ENCODE data around the gene SRPRA. TPM values are rescaled to one million over a fixed set of nuclear protein-coding genes. Genes with fewer than 3 reads are reported as not detected.

Gene SRPRA
- total and polyA plus RNA-seq, 10 of the 15 experiments (the other 5 are each of a cell fraction or from before 2014, with no cell fraction given): 29.6 to 131 (median 92.8) TPM

- Histone ChIP-seq H3K4me2 (ENCODE audit: control insufficient read depth, insufficient read depth) (no peak overlapping the region), H3K27me3 (replicated peaks in 1 of 2; ENCODE audit: control insufficient read depth in 2 of 2, insufficient read depth in 2 of 2, low read length in 1 of 2) (no peaks in the 10 kb centered on the region), H3K79me2 (ENCODE audit: control insufficient read depth, insufficient read depth, low read length) (peaks cover 8% of the 10 kb centered on the region), H3K4me3 (no peak overlapping the region), H2AFZ (ENCODE audit: control insufficient read depth, low read depth, low read length) (no peak overlapping the region), H3K36me3 (ENCODE audit: control insufficient read depth in 2 of 2, insufficient read depth in 2 of 2, low read length in 1 of 2) (peaks cover 29 to 59% of the 10 kb centered on the region in 2 experiments), H3K9ac (ENCODE audit: control insufficient read depth, insufficient read depth, low read length) (no peak overlapping the region), H3K27ac (ENCODE audit: control insufficient read depth, insufficient read depth) (no peak overlapping the region), H3K9me3 (replicated peaks; ENCODE audit: control insufficient read depth, insufficient read depth, low read length) (no peaks in the 10 kb centered on the region), H4K20me1 (ENCODE audit: control insufficient read depth, insufficient read depth) (no peaks in the 10 kb centered on the region; the same call in 1 of the 2 replicates), H3K4me1 (ENCODE audit: control insufficient read depth, insufficient read depth, low read length) (no peaks in the 10 kb centered on the region)
- no peak for ATAC-seq
- SMC1A ChIA-PET (ENCODE audit: uncharacterized antibody, unreplicated experiment): interaction anchor here (0.5 to 1.6 kb wide), 6 partner anchors 8 to 949 kb away, joined by 3 to 4 read pairs (median 3); partner anchors contain the start of gene TIRAP
- WGBS (ENCODE audit: insufficient coverage, insufficient replicate concordance, low lambda C conversion rate, missing lambda C conversion rate): 87% methylated on average over 6 of the region's 6 CpGs
- intact Hi-C loops (cut with micrococcal nuclease; ENCODE audit: unreplicated experiment): no loop called here
- in situ Hi-C loops (cut with MboI): no loop called here
- POLR2A ChIA-PET: interaction anchor here (1.1 kb wide), 1 partner anchor 37 kb away, joined by 7 read pairs; no protein-coding TSS in a partner anchor
- RAD21 ChIA-PET (ENCODE audit: unreplicated experiment): no interaction called here
- peak; percentile 70 for TF ChIP-seq POLR2A (IDR thresholded peaks at IDR 0.05; ENCODE audit: low read depth, low read length)
- TF ChIP-seq EP300 (IDR thresholded peaks at IDR 0.05; ENCODE audit: borderline replicate concordance in 1 of 2, control insufficient read depth in 1 of 2, low read depth in 2 of 2, low read length in 2 of 2): no peak
- no peak for FAIRE-seq
- DNase-seq (ENCODE audit: low read depth, low spot score): no peak
- BruUV-seq (replicated peaks): no TSS peak
- CTCF ChIA-PET: interaction anchor here (0.9 to 1.6 kb wide), 3 partner anchors 31 to 219 kb away, joined by 3 to 4 read pairs (median 4); no protein-coding TSS in a partner anchor
Observed at GRCh38 chr11:126262216-126262615, 6.5 kb downstream of the SRPRA start.

GRCh38 chr11:126257764-126258163 lies 10.9 kb downstream of the SRPRA start:
- ChIA-PET CTCF (interaction anchor here (0.7 kb wide), 1 partner anchor 223 kb away, joined by 3 read pairs; no protein-coding TSS in a partner anchor), SMC1A (ENCODE audit: uncharacterized antibody, unreplicated experiment) (no interaction called here), RAD21 (ENCODE audit: unreplicated experiment) (no interaction called here), POLR2A (interaction anchor here (0.5 kb wide), 1 partner anchor 530 kb away, joined by 4 read pairs; no protein-coding TSS in a partner anchor)
- no peak overlapping the region for H2AFZ ChIP-seq (ENCODE audit: control insufficient read depth, low read depth, low read length)
- DNase-seq (ENCODE audit: low read depth, low spot score) (no peak), FAIRE-seq (no peak), ATAC-seq (no peak)
- TF ChIP-seq NBN (IDR thresholded peaks at IDR 0.05) (no peak), NR2C1 (IDR thresholded peaks at IDR 0.05) (no peak), NR2C2 (IDR thresholded peaks at IDR 0.05; ENCODE audit: borderline replicate concordance, control insufficient read depth, insufficient read length, low read depth) (no peak), SUPT20H (IDR thresholded peaks at IDR 0.05; ENCODE audit: borderline replicate concordance, control insufficient read depth, low read depth, low read length) (no peak), LARP7 (IDR thresholded peaks at IDR 0.05) (no peak), NFIC (IDR thresholded peaks at IDR 0.05; ENCODE audit: low read depth, low read length) (no peak), MYC (IDR thresholded peaks at IDR 0.05; ENCODE audit: insufficient read depth, insufficient read length, insufficient replicate concordance, low read length, severe bottlenecking) (no peak), ATF2 (IDR thresholded peaks at IDR 0.05; ENCODE audit: low read length) (no peak), ZBTB33 (IDR thresholded peaks at IDR 0.05) (no peak)
- intact Hi-C loops (cut with micrococcal nuclease; ENCODE audit: unreplicated experiment): loop anchor here (5.0 kb wide), 1 partner anchor 340 kb away; no protein-coding TSS in a partner anchor
- H3K4me3 ChIP-seq: no peak overlapping the region
- no peak overlapping the region for H3K9ac ChIP-seq (ENCODE audit: control insufficient read depth, insufficient read depth, low read length)
- BruUV-seq (replicated peaks): no TSS peak
- no peaks in the 10 kb centered on the region for H3K79me2 ChIP-seq (ENCODE audit: control insufficient read depth, insufficient read depth, low read length)
- WGBS (ENCODE audit: insufficient coverage, insufficient replicate concordance, low lambda C conversion rate, missing lambda C conversion rate): 100% methylated on average over 2 of the region's 2 CpGs
- in situ Hi-C loops (cut with MboI): no loop called here
- no peaks in the 10 kb centered on the region for H4K20me1 ChIP-seq (ENCODE audit: control insufficient read depth, insufficient read depth)
- peaks cover 4 to 20% of the 10 kb centered on the region in 2 experiments; a peak in 3 of 4 replicates for H3K36me3 ChIP-seq (ENCODE audit: control insufficient read depth in 2 of 2, insufficient read depth in 2 of 2, low read length in 1 of 2)
- H3K4me1 ChIP-seq (ENCODE audit: control insufficient read depth, insufficient read depth, low read length): no peaks in the 10 kb centered on the region
- no peaks in the 10 kb centered on the region for H3K9me3 ChIP-seq (replicated peaks; ENCODE audit: control insufficient read depth, insufficient read depth, low read length)
- no peak overlapping the region for H3K27ac ChIP-seq (ENCODE audit: control insufficient read depth, insufficient read depth)
- H3K4me2 ChIP-seq (ENCODE audit: control insufficient read depth, insufficient read depth): no peak overlapping the region
- no peaks in the 10 kb centered on the region for H3K27me3 ChIP-seq (replicated peaks in 1 of 2; ENCODE audit: control insufficient read depth in 2 of 2, insufficient read depth in 2 of 2, low read length in 1 of 2)

Measured in GM12878 (cell line).